ENCODE results near the gene SMIM35. TPM values are rescaled to one million over a fixed set of nuclear protein-coding genes. Genes with fewer than 3 reads are reported as not detected.
"Not testable (repeated sequence)": the region's sequence is repeated elsewhere in the genome, so short reads cannot be mapped to it uniquely, and the experiment has no call there.

The SMIM35 gene
- polyA plus RNA-seq, 4 donors, result 0.05 to 0.30 (median 0.12) TPM

DNA sequence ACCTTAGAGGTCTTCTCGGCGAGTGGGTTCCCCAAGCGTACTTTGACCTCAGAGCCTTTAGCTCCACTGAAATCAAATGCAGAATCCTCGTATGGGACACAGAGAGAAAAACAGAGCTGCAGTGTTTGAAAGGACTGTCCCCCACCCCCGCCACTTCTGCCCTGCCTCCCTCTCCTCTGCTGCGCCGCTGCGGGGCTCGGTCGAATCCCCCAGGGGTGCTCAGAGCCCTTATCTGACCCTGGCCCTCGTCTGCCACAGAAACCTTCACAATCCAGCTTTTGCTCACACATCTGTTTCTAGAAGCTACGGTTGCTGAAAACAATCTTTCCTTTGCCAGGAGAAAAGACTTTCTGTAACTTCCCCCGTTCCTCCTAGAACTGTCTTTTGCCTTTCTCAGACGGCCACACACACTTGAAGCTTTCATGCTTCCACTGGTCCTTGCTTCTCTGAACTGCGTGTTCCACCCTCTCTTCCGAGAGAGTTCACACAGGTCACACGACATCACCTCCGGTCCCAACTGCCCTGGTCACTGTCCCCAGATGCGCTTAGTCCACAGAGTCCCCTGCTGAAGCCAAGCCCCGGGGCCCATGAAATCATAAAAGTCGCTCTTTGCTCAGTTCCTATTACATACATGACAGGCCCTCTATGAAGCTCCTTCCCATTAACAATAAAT lies 3.7 kb downstream of the SMIM35 start:
- DNase-seq (ENCODE audit: low read depth in 4 of 4, low spot score in 2 of 4), result no peak

DNA sequence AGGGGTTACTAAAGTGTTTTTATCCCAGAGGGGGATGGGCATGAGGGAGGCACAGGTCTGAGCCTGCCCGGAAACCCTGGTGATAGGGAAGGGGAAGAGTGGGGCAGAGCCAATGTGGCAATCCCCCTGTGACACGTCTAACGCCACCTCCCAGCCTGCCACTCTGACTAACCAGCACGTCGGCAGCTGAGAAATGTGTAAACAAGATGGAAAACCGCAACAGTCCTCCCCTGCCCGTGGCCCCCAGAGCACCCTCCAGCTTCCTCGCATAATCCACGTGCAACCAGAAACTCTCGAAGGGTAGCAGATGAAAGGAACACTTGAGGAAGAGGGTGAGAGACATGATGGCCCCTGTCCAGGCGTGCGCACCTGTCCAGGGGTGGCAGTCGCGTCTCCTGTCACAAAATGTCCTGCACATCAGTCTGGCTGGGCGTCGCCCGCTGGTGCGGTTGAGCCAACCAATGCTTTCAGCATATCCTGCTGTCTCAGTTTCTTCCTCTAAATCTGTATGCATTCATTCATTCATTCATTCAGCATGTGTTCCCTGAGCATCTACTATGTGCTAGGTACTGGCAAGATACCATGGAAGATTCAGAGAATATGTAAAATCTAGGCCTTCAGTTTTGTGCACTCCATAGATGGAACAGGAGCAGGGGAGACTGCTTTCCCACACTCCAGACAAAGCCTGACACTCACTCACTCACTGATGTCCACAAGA lies 5.4 kb downstream of the SMIM35 start:
- no peak for DNase-seq (ENCODE audit: low read depth in 4 of 4, low spot score in 2 of 4)

DNA sequence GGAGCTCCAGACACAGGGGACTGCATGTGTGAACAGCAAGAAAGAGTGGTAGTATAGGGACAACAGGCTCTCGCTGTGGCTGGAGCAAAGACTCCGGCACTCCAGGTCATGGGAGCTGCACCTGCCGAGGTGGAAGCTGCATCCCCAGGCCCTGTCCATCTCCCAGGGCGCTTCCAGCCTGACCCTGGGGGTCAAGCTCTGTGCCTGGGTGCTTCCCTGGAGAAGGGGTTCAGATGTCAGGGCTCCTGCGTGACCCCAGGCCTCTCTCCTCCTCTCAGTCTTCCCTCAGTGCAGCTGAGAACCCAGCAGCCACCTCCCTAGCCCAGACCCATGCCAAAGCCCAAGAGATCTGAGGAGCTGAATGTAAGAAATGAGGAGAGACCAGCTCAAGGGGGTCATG lies 6.5 kb downstream of the SMIM35 start:
- DNase-seq (ENCODE audit: low read depth in 4 of 4, low spot score in 2 of 4), result no peak

DNA sequence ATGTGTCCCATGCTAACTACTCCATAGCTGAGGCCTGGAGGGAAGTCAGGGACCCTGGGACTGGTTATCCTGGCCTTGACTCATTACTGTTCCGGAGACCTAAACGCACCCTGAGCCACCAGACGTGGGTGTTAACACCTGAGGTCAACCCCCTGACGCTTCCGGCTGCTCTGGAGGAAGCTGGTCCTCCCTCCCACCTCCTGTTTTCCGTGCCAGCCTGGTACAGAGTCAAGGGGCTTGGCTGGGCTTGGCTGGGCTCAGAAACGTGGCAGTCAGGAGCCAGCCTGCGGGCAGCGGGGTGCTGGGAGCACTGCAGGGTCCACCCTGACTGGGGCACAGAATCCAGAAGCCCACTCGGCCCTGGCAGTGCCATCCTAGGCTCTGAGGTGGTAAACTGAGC lies 7.3 kb downstream of the SMIM35 start:
- no peak for DNase-seq (ENCODE audit: low read depth in 4 of 4, low spot score in 2 of 4)

DNA sequence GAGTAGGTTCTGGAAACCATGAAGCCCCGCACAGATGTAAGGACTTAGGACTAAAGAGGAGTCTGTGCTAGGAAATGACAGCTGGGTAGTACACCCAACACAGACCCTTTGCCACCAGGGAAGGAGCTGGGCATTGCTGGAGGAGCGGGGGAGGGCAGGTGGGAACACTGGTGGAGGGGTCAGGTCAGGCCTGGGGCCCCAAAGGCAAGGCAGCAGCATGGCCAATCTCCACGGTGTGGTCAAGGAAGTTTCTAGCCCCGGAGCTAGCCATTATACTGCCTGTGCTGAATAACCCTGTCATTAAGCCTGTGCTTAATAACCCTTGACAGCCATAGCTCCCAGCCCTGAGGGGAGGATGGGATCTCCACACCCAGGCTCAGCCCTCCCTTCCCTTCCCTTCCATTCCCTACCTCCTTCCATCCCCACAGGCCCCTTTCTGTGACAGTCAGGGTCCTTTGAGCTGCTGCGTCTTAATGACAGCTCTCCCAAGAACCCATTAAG lies 7.8 kb downstream of the SMIM35 start:
- peak in 2 of 4 donors; percentile 47 to 59 for DNase-seq (ENCODE audit: low read depth in 4 of 4, low spot score in 2 of 4)

DNA sequence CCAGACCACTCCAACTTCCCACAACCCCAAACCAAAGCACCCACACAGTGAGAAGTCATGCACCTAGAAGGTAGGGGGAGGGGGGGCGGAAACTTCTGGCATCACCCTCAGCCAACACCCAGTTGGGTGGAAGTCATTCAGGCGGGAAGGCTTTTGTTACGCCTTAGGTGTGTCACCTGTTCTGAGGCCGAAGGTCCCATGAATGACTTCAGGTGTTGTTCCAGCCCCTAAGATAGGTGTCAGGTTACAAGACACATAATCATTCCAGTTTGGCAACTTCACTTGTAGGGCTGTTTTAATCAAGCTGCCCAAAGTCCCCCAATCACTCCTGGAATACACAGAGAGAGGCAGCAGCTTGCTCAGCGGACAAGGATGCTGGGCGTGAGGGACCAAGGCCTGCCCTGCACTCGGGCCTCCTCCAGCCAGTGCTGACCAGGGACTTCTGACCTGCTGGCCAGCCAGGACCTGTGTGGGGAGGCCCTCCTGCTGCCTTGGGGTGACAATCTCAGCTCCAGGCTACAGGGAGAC lies 9.9 kb downstream of the SMIM35 start, which contains the start of gene TMPRSS4:
TSS of gene TMPRSS4 (plus strand) at position 325 of the 528 bp plus-strand sequence. CDS start 225 bp downstream, outside the sequence.
- DNase-seq (ENCODE audit: low read depth in 4 of 4, low spot score in 2 of 4), result peak in 1 of 4 donors; percentile 59

DNA sequence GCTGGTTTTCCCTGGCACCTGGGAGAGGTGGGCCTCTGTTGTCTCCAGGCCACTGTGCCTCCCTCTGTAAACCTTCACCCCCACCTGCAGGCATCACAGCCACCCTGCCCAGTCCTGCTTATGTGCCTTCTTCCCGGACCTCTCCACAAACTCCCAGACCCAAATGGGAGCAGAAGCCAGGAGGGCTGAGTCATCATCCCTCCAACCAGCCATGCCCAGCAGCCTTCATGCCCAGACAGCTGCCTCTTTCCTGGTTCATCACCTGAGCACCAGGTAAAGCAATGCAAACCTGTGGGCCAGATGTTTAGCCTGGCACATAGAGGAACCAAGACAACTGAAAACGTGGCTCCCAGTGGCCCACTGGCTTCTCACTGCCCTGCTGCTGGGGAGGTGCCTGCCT lies 12.0 kb downstream of the SMIM35 start:
- no peak for DNase-seq (ENCODE audit: low read depth in 4 of 4, low spot score in 2 of 4)

DNA sequence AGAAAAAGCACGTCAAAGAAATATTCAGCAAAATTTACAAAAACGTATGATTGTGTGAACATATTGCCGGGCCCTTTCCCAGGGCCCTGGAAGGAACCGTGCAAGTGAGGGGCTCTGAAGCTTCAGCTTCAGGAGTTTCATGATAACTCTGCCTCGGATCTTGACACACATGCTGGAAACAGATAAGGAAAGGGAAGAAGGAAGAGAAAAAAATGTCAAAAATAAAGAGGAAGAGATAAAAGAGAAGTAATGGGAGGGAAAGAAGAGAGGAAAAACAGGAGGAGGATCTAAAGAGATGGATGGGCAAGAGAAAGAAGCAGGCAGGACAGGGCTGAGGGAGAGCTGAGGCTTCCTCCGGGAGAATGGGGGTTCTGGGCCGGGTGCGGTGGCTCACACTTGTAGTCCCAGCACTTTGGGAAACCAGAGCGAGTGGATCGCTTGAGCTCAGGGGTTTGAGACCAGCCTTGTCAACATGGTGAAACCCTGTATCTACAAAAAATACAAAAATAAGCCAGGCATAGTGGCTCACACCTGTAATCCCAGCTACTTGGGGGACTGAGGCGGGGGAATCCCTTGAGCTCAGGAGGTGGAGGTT lies 12.6 kb downstream of the SMIM35 start:
- DNase-seq (ENCODE audit: low read depth in 4 of 4, low spot score in 2 of 4), result no peak

DNA sequence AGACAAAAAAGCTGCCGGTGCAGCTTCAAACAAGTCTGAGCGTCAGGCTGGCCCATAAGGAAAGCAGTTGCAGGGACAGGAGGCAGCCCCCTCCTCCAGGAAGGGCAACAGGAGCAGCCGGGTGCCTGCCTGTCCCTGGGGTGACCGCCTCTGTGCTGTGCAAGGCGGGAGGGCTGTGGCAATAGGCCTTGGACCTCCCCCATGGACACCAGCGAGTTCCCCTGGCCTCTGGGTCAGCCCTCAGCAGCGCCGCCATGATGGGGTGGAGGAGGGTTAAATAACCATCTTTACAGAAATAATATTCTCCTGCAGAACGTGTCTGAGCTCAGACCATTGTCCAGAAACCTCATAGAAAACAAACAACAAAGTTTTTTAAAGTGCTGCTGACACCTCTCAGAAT lies 13.2 kb downstream of the SMIM35 start:
- no peak for DNase-seq (ENCODE audit: low read depth in 4 of 4, low spot score in 2 of 4)

DNA sequence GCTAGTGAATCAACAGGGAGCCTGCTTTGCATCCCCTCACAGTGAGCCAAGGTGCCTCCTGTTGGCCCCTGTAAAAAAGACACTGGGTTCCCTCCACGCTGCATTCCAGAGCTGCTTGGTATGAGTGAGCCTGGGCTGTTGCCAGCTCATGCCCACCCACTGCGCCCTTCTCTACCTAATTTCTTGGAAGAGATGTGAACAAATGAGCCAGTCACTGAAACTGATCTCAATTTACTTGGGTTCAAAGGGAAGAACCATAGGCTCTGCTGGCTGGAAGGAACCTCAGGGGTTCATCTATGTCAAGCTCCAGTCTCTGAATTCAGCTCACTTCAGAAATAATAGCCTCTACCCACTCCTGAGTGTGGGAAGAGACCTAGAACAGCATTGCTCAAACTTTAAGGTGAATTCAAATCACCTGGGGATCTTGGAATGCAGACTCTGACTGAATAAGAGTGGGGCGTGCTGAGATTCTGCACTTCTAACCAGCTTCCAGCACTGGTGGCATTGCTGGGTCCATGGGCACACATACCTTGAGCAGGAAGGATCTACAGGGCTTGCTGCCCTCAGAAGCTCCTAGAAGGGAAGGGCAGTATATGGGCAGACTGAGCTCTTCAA lies 15.2 kb downstream of the SMIM35 start:
- no peak for DNase-seq (ENCODE audit: low read depth in 4 of 4, low spot score in 2 of 4)

DNA sequence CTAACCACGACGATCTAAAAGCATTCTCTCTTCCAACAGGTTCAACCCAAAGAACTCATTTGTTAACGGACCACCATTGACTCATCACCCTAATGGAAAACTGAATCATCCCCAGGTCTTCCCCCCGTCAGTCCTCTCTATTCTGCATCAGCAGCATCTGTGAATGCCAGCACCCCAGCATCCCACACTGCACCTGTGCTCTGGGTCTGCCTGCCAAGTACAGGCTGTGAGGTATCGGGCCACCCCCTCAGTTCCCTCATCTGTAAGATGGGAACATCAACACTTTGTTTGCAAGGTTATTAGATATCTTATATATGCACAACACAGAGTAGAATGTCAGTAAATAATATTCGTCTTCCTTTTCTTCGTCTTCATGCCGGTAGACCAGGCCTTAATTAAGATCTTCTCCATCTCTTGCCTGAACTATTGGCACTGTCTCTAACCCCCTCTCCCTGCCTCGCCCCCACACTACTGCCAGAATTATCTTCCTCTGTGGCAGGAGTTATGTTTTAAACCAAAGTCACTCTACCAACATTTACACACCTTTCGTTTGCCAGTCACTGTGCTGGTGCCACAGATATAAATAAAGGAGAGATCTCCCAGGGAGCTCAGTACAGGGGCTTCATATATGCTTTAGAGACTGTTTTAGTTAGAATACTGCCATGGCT lies 17.7 kb downstream of the SMIM35 start:
- no peak for DNase-seq (ENCODE audit: low read depth in 4 of 4, low spot score in 2 of 4)

DNA sequence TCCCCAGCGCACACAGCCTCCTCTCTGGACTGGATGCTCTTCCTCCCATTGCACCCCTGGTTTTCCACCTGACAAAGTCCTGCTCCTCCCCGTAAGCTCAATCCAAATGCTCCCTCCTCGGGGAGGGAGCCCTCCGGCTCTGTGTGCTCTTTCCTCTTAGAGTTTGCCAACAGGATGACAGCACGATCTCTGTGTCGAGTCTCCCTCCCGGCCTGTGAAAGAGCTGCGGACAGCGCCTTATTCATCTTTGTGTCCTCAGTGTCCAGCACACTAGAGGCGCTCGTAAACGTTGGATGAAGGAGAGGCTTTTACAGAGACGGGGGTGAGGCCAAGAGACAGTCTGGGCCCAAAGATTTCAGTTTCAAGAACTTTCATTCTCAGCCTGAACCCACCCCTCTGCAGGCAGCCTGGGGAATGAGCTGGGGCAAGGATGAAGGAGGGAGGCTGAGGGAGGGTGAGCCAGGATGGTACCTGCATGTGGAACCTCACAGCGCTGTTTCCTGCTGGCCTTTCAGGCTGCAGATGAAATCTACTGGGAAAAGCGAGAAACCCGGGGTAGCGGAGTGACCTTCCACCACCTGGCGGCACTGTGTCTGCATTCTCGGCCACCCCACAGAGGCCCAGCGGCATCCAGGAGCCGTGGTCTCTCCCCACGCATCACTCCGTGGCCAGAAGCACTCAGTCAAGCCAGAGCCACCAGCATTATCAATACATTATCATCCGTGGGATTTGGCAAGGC lies 18.4 kb downstream of the SMIM35 start:
- DNase-seq (ENCODE audit: low read depth in 4 of 4, low spot score in 2 of 4), result no peak

DNA sequence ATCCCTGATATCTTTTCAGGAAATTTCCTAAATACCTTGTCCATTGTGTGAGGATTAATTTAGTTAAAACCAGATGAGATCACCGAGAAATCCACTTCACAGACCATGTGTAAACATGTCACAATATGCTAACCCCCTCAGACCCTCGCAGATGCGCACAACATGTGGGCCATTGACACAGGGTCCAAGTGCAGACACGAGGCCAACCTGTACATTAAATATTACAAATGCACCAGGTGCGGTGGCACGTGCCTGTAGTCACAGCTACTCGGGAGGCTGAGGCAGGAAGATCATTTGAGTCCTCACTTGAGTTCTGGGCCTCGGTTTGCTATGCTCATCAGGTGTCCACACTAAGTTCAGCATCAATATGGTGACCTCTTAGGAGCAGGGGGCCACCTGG lies 19.8 kb downstream of the SMIM35 start:
- no peak for DNase-seq (ENCODE audit: low read depth in 4 of 4, low spot score in 2 of 4)

DNA sequence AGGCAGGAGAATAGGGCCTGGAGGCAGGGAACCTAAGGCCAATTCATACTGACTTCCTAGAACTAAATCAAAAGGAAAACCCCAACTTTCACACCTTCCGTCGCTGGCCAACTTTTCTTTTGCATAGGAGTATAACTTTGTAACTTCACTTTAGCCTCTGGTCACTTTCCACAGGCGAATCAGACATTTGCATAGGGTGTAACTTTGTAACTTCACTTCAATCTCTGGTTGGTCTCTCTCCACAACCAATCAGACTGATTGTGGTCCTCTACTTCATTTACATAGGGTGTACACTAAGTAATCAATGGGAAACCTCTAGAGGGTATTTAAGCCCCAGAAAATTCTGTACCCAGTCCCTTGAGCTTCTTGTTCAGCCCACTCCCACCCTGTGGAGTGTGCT lies 21.4 kb downstream of the SMIM35 start:
- no peak for DNase-seq (ENCODE audit: low read depth in 4 of 4, low spot score in 2 of 4)

DNA sequence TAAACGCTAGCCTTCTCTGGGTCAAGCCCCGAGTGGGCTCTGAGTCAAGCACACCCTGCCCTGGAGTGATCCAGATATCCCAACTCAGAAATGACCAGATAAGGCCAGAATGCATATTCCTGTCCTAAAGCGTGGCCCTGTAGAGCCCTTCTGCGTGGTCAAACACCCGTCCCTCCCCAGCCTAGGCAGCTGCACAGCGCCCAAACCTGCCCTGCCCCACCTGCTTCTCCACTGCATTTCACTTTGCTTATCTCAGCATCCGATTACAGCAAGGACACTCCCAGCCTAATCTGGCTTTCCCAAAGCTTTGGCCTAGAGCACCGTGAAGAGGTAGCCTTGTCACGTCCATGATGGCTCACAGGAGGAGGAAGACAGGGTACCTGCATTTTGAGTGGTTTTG lies 21.8 kb downstream of the SMIM35 start:
- DNase-seq (ENCODE audit: low read depth in 4 of 4, low spot score in 2 of 4), result no peak

DNA sequence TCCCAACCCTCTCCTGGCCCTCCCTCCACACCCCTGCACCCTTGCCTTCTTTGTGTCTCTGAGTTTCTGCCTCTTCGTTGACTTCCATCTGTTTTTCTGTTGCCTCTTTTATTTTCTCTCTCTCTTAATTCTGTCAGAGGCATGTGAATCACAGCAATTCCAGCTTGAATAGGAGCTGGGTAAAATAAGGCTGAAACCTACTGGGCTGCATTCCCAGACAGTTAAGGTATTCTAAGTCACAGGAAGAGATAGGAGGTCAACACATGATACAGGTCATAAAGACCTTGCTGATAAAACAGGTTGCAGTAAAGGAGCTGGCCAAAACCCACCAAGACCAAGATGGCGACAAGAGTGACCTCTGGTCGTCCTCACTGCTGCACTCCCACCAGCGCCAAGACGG lies 24.1 kb downstream of the SMIM35 start:
- DNase-seq (ENCODE audit: low read depth in 4 of 4, low spot score in 2 of 4), result not testable (repeated sequence)

DNA sequence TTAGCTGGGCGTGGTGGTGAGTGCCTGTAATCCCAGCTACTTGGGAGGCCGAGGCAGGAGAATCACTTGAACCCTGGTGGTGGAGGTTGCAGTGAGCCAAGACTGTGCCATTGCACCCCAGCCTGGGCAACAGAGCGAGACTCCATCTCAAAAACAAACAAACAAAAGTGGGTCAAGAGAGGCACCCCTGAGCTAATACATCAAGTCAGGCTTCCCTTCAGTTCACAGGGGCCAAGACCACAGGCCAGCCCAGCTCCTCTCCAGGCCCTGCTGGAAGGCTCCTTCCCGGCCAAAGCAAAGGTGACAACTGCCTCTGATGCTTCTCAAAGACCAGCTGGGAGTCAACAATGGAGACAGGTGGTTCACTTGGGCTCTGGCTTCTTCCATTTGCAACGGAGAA lies 24.6 kb downstream of the SMIM35 start:
- DNase-seq (ENCODE audit: low read depth in 4 of 4, low spot score in 2 of 4), result not testable (repeated sequence)

DNA sequence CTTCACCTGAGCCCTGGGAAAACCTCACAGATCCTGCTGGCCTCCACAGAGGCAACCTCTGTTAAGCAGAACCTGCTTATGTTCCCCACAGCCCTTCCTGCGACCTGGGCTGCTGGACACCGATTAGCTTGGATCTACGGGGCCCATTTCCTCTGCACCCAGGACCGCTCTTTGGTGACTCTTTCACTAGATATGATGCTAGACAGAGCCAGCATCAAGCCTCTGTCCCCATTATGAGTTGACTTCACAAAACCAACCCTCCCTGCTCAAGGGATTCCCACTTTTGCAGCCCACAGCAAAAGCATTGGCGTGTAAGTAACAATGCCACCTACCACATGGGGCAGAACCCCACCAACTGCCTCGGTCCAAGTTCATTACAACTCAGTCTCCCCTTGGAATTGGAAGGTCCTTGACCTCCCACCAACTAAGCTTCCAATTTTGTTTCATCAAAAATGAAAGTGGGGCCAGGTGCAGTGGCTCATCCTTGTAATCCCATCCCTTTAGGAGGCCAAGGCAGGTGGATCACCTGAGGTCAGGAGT lies 25.1 kb downstream of the SMIM35 start:
- DNase-seq (ENCODE audit: low read depth in 4 of 4, low spot score in 2 of 4), result no peak

DNA sequence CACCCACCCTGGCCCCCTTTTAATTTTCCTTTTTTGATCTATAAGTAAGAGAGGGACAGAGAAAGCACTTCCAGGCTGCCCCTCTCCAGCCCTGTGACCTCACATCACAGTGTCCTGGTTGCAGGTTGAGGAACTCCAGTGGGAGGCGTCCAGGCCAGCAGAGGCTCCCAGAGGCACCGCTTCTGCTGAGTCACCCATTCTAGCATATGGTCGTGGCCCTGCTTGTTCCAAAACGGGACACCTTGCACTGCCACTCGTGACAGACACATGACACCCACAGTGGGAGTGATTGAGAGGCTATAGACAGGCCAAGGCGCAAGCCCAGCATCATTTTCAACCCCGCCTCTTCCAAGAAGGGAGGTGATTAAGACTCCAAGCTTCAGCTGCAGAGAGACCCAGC lies 25.9 kb downstream of the SMIM35 start:
- DNase-seq (ENCODE audit: low read depth in 4 of 4, low spot score in 2 of 4), result no peak
